Mesendoderm (in vitro differentiated cells): ENCODE measurements around the gene CSNK1G1.

Experiments used
- DNase-seq: peaks from one replicate; pipeline ENCODE4 v3.0.0; 2013
- H2AK5ac ChIP-seq: 2 replicates; pipeline ENCODE4 v1.6.1; 2013; ENCODE audit warnings: low read length, inconsistent platforms
- H2BK120ac ChIP-seq: 2 replicates; pipeline ENCODE4 v1.6.1; 2013; ENCODE audit warnings: low read depth, mild to moderate bottlenecking, low read length, moderate library complexity, mixed read lengths
- H2BK15ac ChIP-seq: replicated peaks from 2 replicates; pipeline ENCODE4 v1.6.1; 2013; ENCODE audit warnings: low read depth, mild to moderate bottlenecking, moderate library complexity
- H2BK5ac ChIP-seq: 2 replicates; pipeline ENCODE4 v1.6.1; 2013; ENCODE audit warnings: low read length, inconsistent platforms
- H3K18ac ChIP-seq: 2 replicates; pipeline ENCODE4 v1.6.1; 2013; ENCODE audit warnings: mild to moderate bottlenecking, low read length, mixed read lengths
- H3K23ac ChIP-seq: one replicate; pipeline ENCODE4 v1.6.1; 2013; ENCODE audit warnings: low read length
- H3K27ac ChIP-seq: 2 replicates; pipeline ENCODE4 v1.5.1; 2013; ENCODE audit warnings: low read depth, mild to moderate bottlenecking, inconsistent platforms, low read length, moderate library complexity
- H3K27me3 ChIP-seq: 2 replicates; pipeline ENCODE4 v1.6.1; 2013; ENCODE audit warnings: low read length, control low read depth, mild to moderate bottlenecking, inconsistent platforms; ENCODE audit not compliant: insufficient read depth, poor library complexity
- H3K36me3 ChIP-seq: 2 replicates; pipeline ENCODE4 v1.6.1; 2013; ENCODE audit warnings: low read length, inconsistent platforms; ENCODE audit not compliant: control insufficient read depth, insufficient read depth
- H3K4ac ChIP-seq: one replicate; pipeline ENCODE4 v1.6.1; 2013; ENCODE audit warnings: low read depth, mild to moderate bottlenecking, low read length, moderate library complexity
- H3K4me1 ChIP-seq: 2 replicates; pipeline ENCODE4 v1.6.1; 2013; ENCODE audit warnings: low read depth, low read length, inconsistent platforms; ENCODE audit not compliant: control insufficient read depth
- H3K4me2 ChIP-seq: 2 replicates; pipeline ENCODE4 v1.6.1; 2013; ENCODE audit warnings: low read length
- H3K4me3 ChIP-seq: 2 replicates; pipeline ENCODE4 v1.5.1; 2013; ENCODE audit warnings: mild to moderate bottlenecking, low read length
- H3K56ac ChIP-seq: one replicate; pipeline ENCODE4 v1.6.1; 2013; ENCODE audit warnings: low read length
- H3K79me1 ChIP-seq: 2 replicates; pipeline ENCODE4 v1.6.1; 2013; ENCODE audit warnings: low read length, inconsistent platforms
- H3K79me2 ChIP-seq: 2 replicates; pipeline ENCODE4 v1.6.1; 2013; ENCODE audit warnings: mild to moderate bottlenecking, low read length; ENCODE audit not compliant: control insufficient read depth, insufficient read depth
- H3K9ac ChIP-seq: 2 replicates; pipeline ENCODE4 v1.6.1; 2013; ENCODE audit warnings: low read length, inconsistent platforms
- H4K5ac ChIP-seq: one replicate; pipeline ENCODE4 v1.6.1; 2013; ENCODE audit warnings: low read length
- H4K8ac ChIP-seq: one replicate; pipeline ENCODE4 v1.6.1; 2013; ENCODE audit warnings: low read depth, mild to moderate bottlenecking, control low read depth, low read length, moderate library complexity
- WGBS: extraction: QIAGEN DNeasy Blood & Tissue Kit; methylation state at CpG from one replicate; pipeline ENCODE4 v1.1.7; 2013; ENCODE audit warnings: low lambda C conversion rate, missing lambda C conversion rate; ENCODE audit not compliant: insufficient coverage; ENCODE audit errors: extremely low coverage; 5-methylcytosine and 5-hydroxymethylcytosine counted together

The CSNK1G1 gene

GRCh38 chr15:64233299-64233698, 122.7 kb downstream of the CSNK1G1 start:
- Histone ChIP-seq H3K4me1 (peaks cover 2% of the 10 kb centered on the region), H3K18ac (no peak overlapping the region), H2BK120ac (no peak overlapping the region), H3K9ac (no peak overlapping the region), H2BK5ac (no peak overlapping the region), H4K5ac (no peak overlapping the region), H3K23ac (no peak overlapping the region), H3K79me1 (no peaks in the 10 kb centered on the region), H3K79me2 (no peaks in the 10 kb centered on the region), H2AK5ac (no peak overlapping the region), H3K56ac (no peak overlapping the region), H3K36me3 (no peaks in the 10 kb centered on the region), H3K4me3 (no peak overlapping the region), H3K27ac (no peak overlapping the region), H4K8ac (no peak overlapping the region), H2BK15ac (no peak overlapping the region), H3K27me3 (no peaks in the 10 kb centered on the region), H3K4ac (no peak overlapping the region), H3K4me2 (no peak overlapping the region)
- WGBS = no CpG with 5 or more reads among the region's 4 CpGs
- DNase-seq = no peak

GRCh38 chr15:64232400-64232799, 123.6 kb downstream of the CSNK1G1 start:
- peaks cover 2% of the 10 kb centered on the region for H3K4me1 ChIP-seq
- no peak overlapping the region for H3K56ac ChIP-seq
- H3K36me3 ChIP-seq = no peaks in the 10 kb centered on the region
- DNase-seq = no peak
- no peak overlapping the region for H3K4me3 ChIP-seq
- no peak overlapping the region for H3K18ac ChIP-seq
- no peak overlapping the region for H3K9ac ChIP-seq
- no peaks in the 10 kb centered on the region for H3K27me3 ChIP-seq
- no CpG with 5 or more reads among the region's 1 CpG for WGBS
- H3K27ac ChIP-seq = no peak overlapping the region
- H2AK5ac ChIP-seq = no peak overlapping the region
- no peak overlapping the region for H2BK5ac ChIP-seq
- H3K4me2 ChIP-seq = no peak overlapping the region
- no peak overlapping the region for H2BK120ac ChIP-seq
- H2BK15ac ChIP-seq = no peak overlapping the region
- no peaks in the 10 kb centered on the region for H3K79me2 ChIP-seq
- H3K4ac ChIP-seq = no peak overlapping the region
- H4K5ac ChIP-seq = no peak overlapping the region
- H4K8ac ChIP-seq = no peak overlapping the region
- H3K23ac ChIP-seq = no peak overlapping the region
- no peaks in the 10 kb centered on the region for H3K79me1 ChIP-seq

GRCh38 chr15:64229129-64229724, 126.7 kb downstream of the CSNK1G1 start:
- no peak overlapping the region for H3K56ac ChIP-seq
- no peak overlapping the region for H3K4me2 ChIP-seq
- H3K27me3 ChIP-seq = no peaks in the 10 kb centered on the region
- H3K9ac ChIP-seq = no peak overlapping the region
- H3K36me3 ChIP-seq = no peaks in the 10 kb centered on the region
- H3K4me3 ChIP-seq = no peak overlapping the region
- H3K79me1 ChIP-seq = no peaks in the 10 kb centered on the region
- H2BK5ac ChIP-seq = no peak overlapping the region
- no peak overlapping the region for H2BK120ac ChIP-seq
- no peak overlapping the region for H3K18ac ChIP-seq
- H3K27ac ChIP-seq = no peak overlapping the region
- no peak overlapping the region for H4K5ac ChIP-seq
- H2AK5ac ChIP-seq = no peak overlapping the region
- no peaks in the 10 kb centered on the region for H3K79me2 ChIP-seq
- no CpG with 5 or more reads among the region's 2 CpGs for WGBS
- DNase-seq = no peak
- no peak overlapping the region for H3K4ac ChIP-seq
- no peak overlapping the region for H3K23ac ChIP-seq
- no peaks in the 10 kb centered on the region for H3K4me1 ChIP-seq
- no peak overlapping the region for H4K8ac ChIP-seq
- H2BK15ac ChIP-seq = no peak overlapping the region

GRCh38 chr15:64225804-64226203, 130.2 kb downstream of the CSNK1G1 start:
- Histone ChIP-seq H4K8ac (no peak overlapping the region), H3K4me1 (no peaks in the 10 kb centered on the region), H3K4me2 (no peak overlapping the region), H2BK5ac (no peak overlapping the region), H3K9ac (no peak overlapping the region), H3K4ac (no peak overlapping the region), H3K79me2 (no peaks in the 10 kb centered on the region), H2BK15ac (no peak overlapping the region), H3K27ac (no peak overlapping the region), H2AK5ac (no peak overlapping the region), H3K36me3 (no peaks in the 10 kb centered on the region), H3K56ac (no peak overlapping the region), H2BK120ac (no peak overlapping the region), H3K27me3 (no peaks in the 10 kb centered on the region), H3K23ac (no peak overlapping the region), H3K4me3 (no peak overlapping the region), H4K5ac (no peak overlapping the region), H3K79me1 (no peaks in the 10 kb centered on the region), H3K18ac (no peak overlapping the region)
- no CpG with 5 or more reads among the region's 11 CpGs for WGBS
- no peak for DNase-seq

- no peaks in the 10 kb centered on the region for H3K36me3 ChIP-seq
- no peak overlapping the region for H3K4me2 ChIP-seq
- H4K5ac ChIP-seq = no peak overlapping the region
- no peak overlapping the region for H3K23ac ChIP-seq
- no peak overlapping the region for H2BK15ac ChIP-seq
- H3K56ac ChIP-seq = no peak overlapping the region
- H2BK120ac ChIP-seq = no peak overlapping the region
- H3K4me3 ChIP-seq = no peak overlapping the region
- no peak overlapping the region for H3K18ac ChIP-seq
- no CpG with 5 or more reads among the region's 2 CpGs for WGBS
- H3K9ac ChIP-seq = no peak overlapping the region
- no peak overlapping the region for H3K4ac ChIP-seq
- no peaks in the 10 kb centered on the region for H3K27me3 ChIP-seq
- DNase-seq = no peak
- H3K79me1 ChIP-seq = no peaks in the 10 kb centered on the region
- no peak overlapping the region for H4K8ac ChIP-seq
- H3K79me2 ChIP-seq = no peaks in the 10 kb centered on the region
- H3K27ac ChIP-seq = no peak overlapping the region
- no peak overlapping the region for H2AK5ac ChIP-seq
- no peaks in the 10 kb centered on the region for H3K4me1 ChIP-seq
- H2BK5ac ChIP-seq = no peak overlapping the region
These were observed 131.5 kb downstream of the CSNK1G1 start for GRCh38 chr15:64224511-64224910.

GRCh38 chr15:64223882-64224281, 132.1 kb downstream of the CSNK1G1 start:
- Histone ChIP-seq H2BK120ac (no peak overlapping the region), H3K36me3 (no peaks in the 10 kb centered on the region), H4K8ac (no peak overlapping the region), H2BK5ac (no peak overlapping the region), H3K4me3 (no peak overlapping the region), H3K79me2 (no peaks in the 10 kb centered on the region), H2AK5ac (no peak overlapping the region), H3K18ac (no peak overlapping the region), H3K56ac (no peak overlapping the region), H3K4ac (no peak overlapping the region), H3K79me1 (no peaks in the 10 kb centered on the region), H3K23ac (no peak overlapping the region), H3K27ac (no peak overlapping the region), H3K4me2 (no peak overlapping the region), H3K27me3 (no peaks in the 10 kb centered on the region), H3K4me1 (no peaks in the 10 kb centered on the region), H4K5ac (no peak overlapping the region), H3K9ac (no peak overlapping the region), H2BK15ac (no peak overlapping the region)
- DNase-seq = no peak
